Sigmoid colon (tissue), 4 donors: Measurements from ENCODE around the gene TMEM207.

Experiments
- EP300 ChIP-seq, 4 donors: sonication (generic); formaldehyde crosslinking; IDR thresholded peaks; one replicate each; pipeline ENCODE4 v1.6.1; 2017; ENCODE audit warnings: antibody characterized with exemption in 4 of 4
- POLR2A ChIP-seq, 2 donors: fragments of 450-650 bp; IDR thresholded peaks; one replicate each; pipeline ENCODE4 v1.6.1; 2016; ENCODE audit warnings: antibody characterized with exemption in 2 of 2, mild to moderate bottlenecking in 2 of 2, moderate library complexity in 2 of 2
- POLR2AphosphoS5 ChIP-seq, 4 donors: sonication (generic); formaldehyde crosslinking; IDR thresholded peaks; one replicate each; pipeline ENCODE4 v1.6.1; 2017; ENCODE audit warnings: antibody characterized with exemption in 4 of 4
- TF ChIP-seq, protein P1 (sequence below), 4 experiments: fragments of 450-650 bp in 3 of 4; fragments of 200-600 bp in 1 of 4; IDR thresholded peaks; one replicate each; pipeline ENCODE4 v1.5.1; 2016 to 2019; ENCODE audit warnings: antibody characterized with exemption in 4 of 4, mild to moderate bottlenecking in 3 of 4, moderate library complexity in 2 of 4

DNA sequence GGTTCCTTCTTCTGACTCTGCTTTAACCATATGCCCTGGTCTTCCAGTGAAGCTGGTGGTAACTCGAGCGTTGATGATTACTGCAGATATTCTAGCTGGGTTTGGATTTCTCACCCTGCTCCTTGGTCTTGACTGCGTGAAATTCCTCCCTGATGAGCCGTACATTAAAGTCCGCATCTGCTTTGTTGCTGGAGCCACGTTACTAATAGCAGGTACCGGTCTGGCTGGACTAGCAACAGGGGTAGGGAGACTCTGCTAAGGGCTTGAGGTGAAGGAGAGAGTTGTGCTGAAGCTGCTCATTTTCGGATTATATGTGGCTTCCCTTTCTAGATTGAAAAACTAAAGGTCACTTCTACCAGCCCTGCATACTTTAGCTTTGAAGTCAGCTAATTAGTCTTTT is 45.0 kb downstream of the TMEM207 start:
- no peak for TF ChIP-seq EP300 (IDR thresholded peaks at IDR 0.05)
- TF ChIP-seq, protein P1, sequence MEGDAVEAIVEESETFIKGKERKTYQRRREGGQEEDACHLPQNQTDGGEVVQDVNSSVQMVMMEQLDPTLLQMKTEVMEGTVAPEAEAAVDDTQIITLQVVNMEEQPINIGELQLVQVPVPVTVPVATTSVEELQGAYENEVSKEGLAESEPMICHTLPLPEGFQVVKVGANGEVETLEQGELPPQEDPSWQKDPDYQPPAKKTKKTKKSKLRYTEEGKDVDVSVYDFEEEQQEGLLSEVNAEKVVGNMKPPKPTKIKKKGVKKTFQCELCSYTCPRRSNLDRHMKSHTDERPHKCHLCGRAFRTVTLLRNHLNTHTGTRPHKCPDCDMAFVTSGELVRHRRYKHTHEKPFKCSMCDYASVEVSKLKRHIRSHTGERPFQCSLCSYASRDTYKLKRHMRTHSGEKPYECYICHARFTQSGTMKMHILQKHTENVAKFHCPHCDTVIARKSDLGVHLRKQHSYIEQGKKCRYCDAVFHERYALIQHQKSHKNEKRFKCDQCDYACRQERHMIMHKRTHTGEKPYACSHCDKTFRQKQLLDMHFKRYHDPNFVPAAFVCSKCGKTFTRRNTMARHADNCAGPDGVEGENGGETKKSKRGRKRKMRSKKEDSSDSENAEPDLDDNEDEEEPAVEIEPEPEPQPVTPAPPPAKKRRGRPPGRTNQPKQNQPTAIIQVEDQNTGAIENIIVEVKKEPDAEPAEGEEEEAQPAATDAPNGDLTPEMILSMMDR (IDR thresholded peaks at IDR 0.05): no peak
- TF ChIP-seq POLR2A (IDR thresholded peaks at IDR 0.05): no peak
- TF ChIP-seq POLR2AphosphoS5 (IDR thresholded peaks at IDR 0.05): no peak
